ENCODE data around the gene RNF144B.

RNF144B gene

GRCh38 chr6:18446771-18447170 is 59.6 kb downstream of the RNF144B start:
- no peak overlapping the region for H3K18ac ChIP-seq (ENCODE audit: low read depth in 1 of 2, low read length in 2 of 2)
- no peaks in the 10 kb centered on the region for H3K36me3 ChIP-seq (ENCODE audit: control insufficient read depth in 1 of 2, insufficient read depth in 2 of 2, low read depth in 1 of 2, low read length in 2 of 2)
- no peak overlapping the region for H3K4me2 ChIP-seq (ENCODE audit: low read length, poor library complexity, severe bottlenecking)
- no peaks in the 10 kb centered on the region for H3K4me1 ChIP-seq (ENCODE audit: control insufficient read depth, insufficient read depth, low read depth, low read length)
- no peak overlapping the region for H2BK120ac ChIP-seq (ENCODE audit: low read depth, low read length)
- no peak overlapping the region for H2BK12ac ChIP-seq (ENCODE audit: low read length in 2 of 2)
- H2AFZ ChIP-seq (ENCODE audit: low read depth, low read length): no peak overlapping the region
- DNase-seq: no peak
- H4K91ac ChIP-seq (ENCODE audit: low read length): no peak overlapping the region
- no peak overlapping the region for H2BK15ac ChIP-seq (ENCODE audit: low read depth, poor library complexity, severe bottlenecking)
- no peak overlapping the region for H3K9ac ChIP-seq (ENCODE audit: low read length)
- H2AK5ac ChIP-seq (ENCODE audit: low read length, severe bottlenecking): no peak overlapping the region
- H2BK5ac ChIP-seq (ENCODE audit: low read depth, low read length, poor library complexity, severe bottlenecking): no peak overlapping the region
- no peaks in the 10 kb centered on the region for H3K27me3 ChIP-seq (ENCODE audit: control insufficient read depth in 1 of 2, insufficient read depth in 1 of 2, low read length in 2 of 2)
- H3K9me3 ChIP-seq (ENCODE audit: control insufficient read depth, low read length): no peaks in the 10 kb centered on the region
- peaks cover 6% of the 10 kb centered on the region for H3K79me1 ChIP-seq (replicated peaks; ENCODE audit: low read length, poor library complexity, severe bottlenecking)
- H3K23ac ChIP-seq (ENCODE audit: low read length in 2 of 2): no peak overlapping the region
- H3K4ac ChIP-seq (ENCODE audit: low read depth in 1 of 2, low read length in 2 of 2): no peak overlapping the region
- H3K4me3 ChIP-seq (ENCODE audit: insufficient read depth in 1 of 2, low read depth in 1 of 2, low read length in 2 of 2): no peak overlapping the region
- 87% methylated on average over 2 of the region's 2 CpGs for WGBS
- H4K8ac ChIP-seq (ENCODE audit: low read length): no peak overlapping the region
- no peak overlapping the region for H3K27ac ChIP-seq (ENCODE audit: low read length, poor library complexity, severe bottlenecking)
- H3K14ac ChIP-seq (ENCODE audit: low read length in 2 of 2): no peak overlapping the region

DNA sequence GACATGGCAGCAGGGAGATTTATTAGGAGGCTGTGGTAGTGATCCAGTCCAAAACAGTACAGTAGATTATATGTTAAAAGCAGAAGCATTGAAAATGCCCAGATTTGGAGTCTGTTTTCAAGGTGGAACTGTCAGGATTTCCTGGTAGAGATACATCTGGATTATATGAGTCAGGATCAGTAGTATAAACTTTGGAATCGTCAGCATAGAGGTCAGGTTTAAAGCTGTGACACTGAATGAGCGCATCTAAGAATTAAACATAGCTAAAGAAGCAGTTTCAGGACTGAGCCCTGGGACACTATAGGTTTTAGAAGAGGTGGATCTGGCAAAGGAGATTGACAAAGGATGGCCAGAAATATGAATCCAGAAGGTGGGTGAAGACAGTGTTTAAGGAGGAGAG is 60.4 kb downstream of the RNF144B start:
- Histone ChIP-seq H3K4ac (ENCODE audit: low read depth in 1 of 2, low read length in 2 of 2) (no peak overlapping the region), H2BK120ac (ENCODE audit: low read depth, low read length) (no peak overlapping the region), H2BK12ac (ENCODE audit: low read length in 2 of 2) (no peak overlapping the region), H2BK15ac (ENCODE audit: low read depth, poor library complexity, severe bottlenecking) (no peak overlapping the region), H3K79me1 (replicated peaks; ENCODE audit: low read length, poor library complexity, severe bottlenecking) (peaks cover 6% of the 10 kb centered on the region), H3K27me3 (ENCODE audit: control insufficient read depth in 1 of 2, insufficient read depth in 1 of 2, low read length in 2 of 2) (no peaks in the 10 kb centered on the region), H3K27ac (ENCODE audit: low read length, poor library complexity, severe bottlenecking) (no peak overlapping the region), H3K4me3 (ENCODE audit: insufficient read depth in 1 of 2, low read depth in 1 of 2, low read length in 2 of 2) (no peak overlapping the region), H2BK5ac (ENCODE audit: low read depth, low read length, poor library complexity, severe bottlenecking) (no peak overlapping the region), H3K4me2 (ENCODE audit: low read length, poor library complexity, severe bottlenecking) (no peak overlapping the region), H3K9me3 (ENCODE audit: control insufficient read depth, low read length) (no peaks in the 10 kb centered on the region), H2AFZ (ENCODE audit: low read depth, low read length) (no peak overlapping the region), H4K8ac (ENCODE audit: low read length) (no peak overlapping the region), H3K14ac (ENCODE audit: low read length in 2 of 2) (no peak overlapping the region), H3K4me1 (ENCODE audit: control insufficient read depth, insufficient read depth, low read depth, low read length) (no peaks in the 10 kb centered on the region), H4K91ac (ENCODE audit: low read length) (no peak overlapping the region), H3K18ac (ENCODE audit: low read depth in 1 of 2, low read length in 2 of 2) (no peak overlapping the region), H3K36me3 (ENCODE audit: control insufficient read depth in 1 of 2, insufficient read depth in 2 of 2, low read depth in 1 of 2, low read length in 2 of 2) (no peaks in the 10 kb centered on the region), H3K9ac (ENCODE audit: low read length) (no peak overlapping the region), H2AK5ac (ENCODE audit: low read length, severe bottlenecking) (no peak overlapping the region), H3K23ac (ENCODE audit: low read length in 2 of 2) (no peak overlapping the region)
- 75% methylated on average over 2 of the region's 2 CpGs for WGBS
- DNase-seq: no peak

DNA sequence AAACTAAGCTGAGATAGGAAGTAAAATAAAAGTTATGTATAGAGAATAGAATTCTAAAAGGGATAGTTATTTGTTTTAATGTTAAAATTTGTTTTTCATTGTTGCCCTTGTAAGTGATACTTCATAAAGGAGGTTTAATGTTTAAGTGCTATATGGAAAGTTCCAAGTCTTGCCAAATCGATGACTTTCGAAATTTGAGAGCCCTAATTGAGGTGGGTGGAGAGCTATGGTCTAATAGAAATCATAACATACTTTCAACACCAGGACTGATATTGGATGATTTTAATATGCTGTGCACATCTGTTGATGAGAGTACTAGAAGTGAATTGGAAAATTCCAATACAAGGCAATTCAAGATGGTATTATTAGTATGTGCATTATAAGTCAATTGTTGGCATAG is 64.6 kb downstream of the RNF144B start:
- Histone ChIP-seq H3K23ac (ENCODE audit: low read length in 2 of 2) (no peak overlapping the region), H3K18ac (ENCODE audit: low read depth in 1 of 2, low read length in 2 of 2) (no peak overlapping the region), H2AK5ac (ENCODE audit: low read length, severe bottlenecking) (no peak overlapping the region), H3K4ac (ENCODE audit: low read depth in 1 of 2, low read length in 2 of 2) (no peak overlapping the region), H3K27ac (ENCODE audit: low read length, poor library complexity, severe bottlenecking) (no peak overlapping the region), H2BK12ac (ENCODE audit: low read length in 2 of 2) (no peak overlapping the region), H3K4me2 (ENCODE audit: low read length, poor library complexity, severe bottlenecking) (no peak overlapping the region), H3K9ac (ENCODE audit: low read length) (no peak overlapping the region), H3K4me1 (ENCODE audit: control insufficient read depth, insufficient read depth, low read depth, low read length) (no peaks in the 10 kb centered on the region), H3K4me3 (ENCODE audit: insufficient read depth in 1 of 2, low read depth in 1 of 2, low read length in 2 of 2) (no peak overlapping the region), H3K9me3 (ENCODE audit: control insufficient read depth, low read length) (no peaks in the 10 kb centered on the region), H3K36me3 (ENCODE audit: control insufficient read depth in 1 of 2, insufficient read depth in 2 of 2, low read depth in 1 of 2, low read length in 2 of 2) (no peaks in the 10 kb centered on the region), H2AFZ (ENCODE audit: low read depth, low read length) (no peak overlapping the region), H4K8ac (ENCODE audit: low read length) (no peak overlapping the region), H4K91ac (ENCODE audit: low read length) (no peak overlapping the region), H3K14ac (ENCODE audit: low read length in 2 of 2) (no peak overlapping the region), H2BK15ac (ENCODE audit: low read depth, poor library complexity, severe bottlenecking) (no peak overlapping the region), H2BK5ac (ENCODE audit: low read depth, low read length, poor library complexity, severe bottlenecking) (no peak overlapping the region), H3K79me1 (replicated peaks; ENCODE audit: low read length, poor library complexity, severe bottlenecking) (peaks cover 6% of the 10 kb centered on the region), H2BK120ac (ENCODE audit: low read depth, low read length) (no peak overlapping the region), H3K27me3 (ENCODE audit: control insufficient read depth in 1 of 2, insufficient read depth in 1 of 2, low read length in 2 of 2) (no peaks in the 10 kb centered on the region)
- DNase-seq: no peak
- no CpG with 5 or more reads among the region's 2 CpGs for WGBS

DNA sequence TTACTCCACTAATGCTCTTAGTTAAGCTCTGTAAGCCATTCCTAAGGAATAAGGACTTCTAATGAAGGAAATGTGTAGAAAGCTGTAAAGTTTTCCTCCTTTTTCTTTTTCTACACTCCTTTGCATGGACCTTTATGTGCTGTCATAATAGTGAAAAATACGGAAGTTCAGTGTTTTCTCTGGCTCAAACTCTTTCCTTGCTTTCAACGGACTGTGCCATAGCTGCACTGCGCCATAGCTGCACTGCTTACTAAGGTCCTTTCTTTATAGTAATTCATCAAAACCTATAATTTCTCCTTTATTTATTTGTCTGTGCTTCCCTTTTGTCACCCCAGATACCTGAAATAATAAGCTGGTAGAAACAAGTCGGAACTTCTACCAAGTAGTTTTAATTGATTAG is 67.3 kb downstream of the RNF144B start:
- Histone ChIP-seq H3K4me3 (ENCODE audit: insufficient read depth in 1 of 2, low read depth in 1 of 2, low read length in 2 of 2) (no peak overlapping the region), H2BK120ac (ENCODE audit: low read depth, low read length) (no peak overlapping the region), H3K18ac (ENCODE audit: low read depth in 1 of 2, low read length in 2 of 2) (no peak overlapping the region), H3K23ac (ENCODE audit: low read length in 2 of 2) (no peak overlapping the region), H3K4ac (ENCODE audit: low read depth in 1 of 2, low read length in 2 of 2) (no peak overlapping the region), H3K9me3 (ENCODE audit: control insufficient read depth, low read length) (no peaks in the 10 kb centered on the region), H2BK12ac (ENCODE audit: low read length in 2 of 2) (no peak overlapping the region), H2AFZ (ENCODE audit: low read depth, low read length) (no peak overlapping the region), H4K91ac (ENCODE audit: low read length) (no peak overlapping the region), H2AK5ac (ENCODE audit: low read length, severe bottlenecking) (no peak overlapping the region), H3K14ac (ENCODE audit: low read length in 2 of 2) (no peak overlapping the region), H2BK5ac (ENCODE audit: low read depth, low read length, poor library complexity, severe bottlenecking) (no peak overlapping the region), H2BK15ac (ENCODE audit: low read depth, poor library complexity, severe bottlenecking) (no peak overlapping the region), H3K36me3 (ENCODE audit: control insufficient read depth in 1 of 2, insufficient read depth in 2 of 2, low read depth in 1 of 2, low read length in 2 of 2) (peaks cover 0 to under 1% of the 10 kb centered on the region in 2 experiments), H3K27ac (ENCODE audit: low read length, poor library complexity, severe bottlenecking) (no peak overlapping the region), H3K4me1 (ENCODE audit: control insufficient read depth, insufficient read depth, low read depth, low read length) (peaks cover 2% of the 10 kb centered on the region), H3K79me1 (replicated peaks; ENCODE audit: low read length, poor library complexity, severe bottlenecking) (peaks cover 3% of the 10 kb centered on the region), H3K27me3 (ENCODE audit: control insufficient read depth in 1 of 2, insufficient read depth in 1 of 2, low read length in 2 of 2) (no peaks in the 10 kb centered on the region), H3K9ac (ENCODE audit: low read length) (no peak overlapping the region), H3K4me2 (ENCODE audit: low read length, poor library complexity, severe bottlenecking) (no peak overlapping the region), H4K8ac (ENCODE audit: low read length) (no peak overlapping the region)
- no peak for DNase-seq
- 92% methylated on average over 3 of the region's 4 CpGs for WGBS

Data from mesenchymal stem cell (in vitro differentiated cells and primary cell).